Heart left ventricle (tissue), 13 donors: Measurements from ENCODE around the gene NUDT16L1.

Source experiments
- CTCF ChIP-seq, 12 donors: fragments of 200-600 bp; sonication (generic) in 4 of 12; IDR thresholded peaks; one replicate each; pipeline versions ENCODE4 v1.5.0 to v1.8.0; 2018 to 2022; ENCODE audit warnings: antibody characterized with exemption in 12 of 12, mild to moderate bottlenecking in 5 of 12
- POLR2A ChIP-seq, 2 donors: fragments of 450-650 bp; IDR thresholded peaks; one replicate each; pipeline ENCODE4 v1.6.1; 2017; ENCODE audit warnings: antibody characterized with exemption in 2 of 2, mild to moderate bottlenecking in 2 of 2, moderate library complexity in 2 of 2
- donor health status: ischemic (EF 13 %, LVEDD 7.1; RV severe dilation, severe dysfunction).
- donor health status: DM: no; HTN: yes; CAD: no.
- donor health status: DM: no; HTN: no; CAD: no.
- donor health status: ischemic (EF 25% LVEDD 6.9; RV normal size, moderate dysfunction).
- donor health status: ischemic (EF 25% LVEDD 5.7; RV mildly dilated, moderate dysfunction).
- donor health status: ischemic (EF 35%, LVEDD 5.7; RV mildly dilated, moderate dysfunction).
- donor health status: nonischemic (EF 11% LVEDD 7.7; RV severe dilation, severe dysfunction).
- donor health status: DM: yes; HTN: yes; CAD: no.
- donor health status: PGD.
- donor health status: ischemic (EF 29% LVEDD 5.4; RV normal size, mild dysfunction).
- donor health status: nonischemic (EF 23%, LVEDD 6.1; RV moderate dilation, normal function).

DNA sequence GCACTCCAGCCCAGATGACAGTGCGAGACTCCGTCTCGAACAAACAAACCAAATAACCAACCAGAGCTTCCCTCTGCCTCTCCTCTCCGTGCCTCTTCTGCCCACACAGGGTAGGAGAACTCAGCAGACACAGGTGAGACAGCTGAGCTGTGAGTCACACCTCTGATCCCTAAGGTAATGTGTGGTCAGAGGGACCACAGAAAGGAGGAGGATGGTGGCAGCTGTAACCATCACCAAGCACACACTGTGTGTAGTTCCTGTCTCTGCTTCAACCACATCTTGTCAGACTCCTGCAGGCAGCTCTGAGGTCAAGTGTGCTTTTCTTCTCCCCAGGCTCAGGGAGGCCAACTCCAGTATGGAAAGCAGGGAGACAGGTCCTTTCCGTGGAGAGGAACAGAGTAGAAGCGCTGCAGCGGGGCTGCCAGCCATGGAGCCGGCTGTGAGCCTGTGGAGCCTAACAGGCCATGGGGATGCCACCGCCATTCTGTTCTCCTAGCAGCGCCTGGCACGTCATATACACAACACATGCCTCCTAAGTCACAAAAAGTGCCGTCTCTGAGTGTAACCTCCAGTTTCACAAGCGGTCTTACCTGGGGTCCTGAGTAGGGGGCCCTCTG lies 7.1 kb downstream of the NUDT16L1 start:
- TF ChIP-seq CTCF (IDR thresholded peaks at IDR 0.05): no peak
- TF ChIP-seq POLR2A (IDR thresholded peaks at IDR 0.05): no peak
